Measurements from ENCODE around the gene COX6A1.
"Not testable (repeated sequence)": the region's sequence is repeated elsewhere in the genome, so short reads cannot be mapped to it uniquely, and the experiment has no call there.

The COX6A1 gene

GRCh38 chr12:120428597-120429229 lies 9.2 kb upstream of the COX6A1 start:
- no peak for DNase-seq

GRCh38 chr12:120429368-120429767 lies 8.5 kb upstream of the COX6A1 start:
- no peak for DNase-seq

DNA sequence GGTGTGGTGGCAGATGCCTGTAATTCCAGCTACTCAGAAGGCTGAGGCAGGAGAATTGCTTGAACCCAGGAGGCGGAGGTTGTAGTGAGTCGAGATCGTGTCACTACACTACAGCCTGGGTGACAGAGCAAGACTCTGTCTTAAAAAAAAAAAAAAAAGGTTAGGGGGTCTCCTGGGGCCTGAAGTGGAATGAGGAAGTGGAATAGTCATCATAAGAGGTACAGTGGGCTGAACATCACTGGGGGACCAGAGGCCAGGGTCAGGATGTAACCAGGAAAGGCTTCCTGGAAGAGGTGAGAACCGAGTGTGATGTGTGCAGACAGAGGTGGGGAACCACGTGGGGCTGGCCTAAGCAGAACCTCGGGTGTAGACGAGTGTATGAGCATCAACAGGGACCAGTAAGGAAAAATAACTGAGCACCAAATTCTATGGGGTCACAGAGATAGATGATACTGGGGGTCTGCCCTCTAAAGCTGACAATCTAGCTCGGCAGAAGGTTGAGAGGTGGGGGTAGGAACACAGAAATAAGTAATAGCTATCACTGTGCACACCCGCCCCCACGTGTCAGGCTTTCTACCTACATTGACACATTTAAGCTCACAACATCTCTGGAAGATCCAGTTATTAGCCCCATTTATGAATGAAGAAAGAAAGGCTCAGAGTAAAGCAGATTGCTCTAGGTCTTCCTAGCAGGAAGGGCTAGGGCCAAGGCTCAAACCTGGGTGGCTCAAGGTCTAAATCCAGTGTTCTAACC lies 5.0 kb upstream of the COX6A1 start:
- DNase-seq: no peak

DNA sequence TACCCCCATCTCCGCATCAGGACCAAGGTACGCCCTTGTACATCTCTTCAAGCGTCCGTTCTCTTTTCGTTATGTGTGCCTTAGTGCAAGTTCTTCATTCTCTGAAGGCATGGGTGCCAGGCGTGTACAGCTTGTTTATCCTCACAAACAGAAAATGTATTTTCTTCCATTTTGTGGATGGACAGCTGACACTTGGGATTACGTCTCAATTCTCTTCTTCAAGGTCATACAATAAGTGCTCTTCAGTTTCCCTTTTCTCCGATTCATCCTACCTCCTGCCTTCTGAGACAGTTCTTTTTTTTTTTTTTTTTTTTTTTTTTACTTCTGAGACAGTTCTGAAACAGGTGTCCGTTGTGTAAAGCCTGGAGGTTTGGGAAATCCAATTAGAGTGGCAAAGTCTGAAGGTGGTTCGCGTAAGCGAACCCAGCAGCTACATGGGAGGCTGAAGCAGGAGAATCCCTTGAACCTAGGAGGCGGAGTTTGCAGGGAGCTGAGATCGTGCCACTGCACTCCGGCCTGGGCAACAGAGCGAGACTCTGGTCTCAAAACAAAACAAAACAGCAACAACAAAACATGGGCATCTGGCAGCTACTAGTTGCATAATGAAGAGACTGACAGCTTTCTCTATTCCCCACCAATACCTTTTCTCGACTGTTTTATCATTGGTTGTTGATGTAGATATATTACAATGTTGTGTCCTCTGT lies 734 bp downstream of the COX6A1 start:
- no peak for DNase-seq

- no peak for DNase-seq
Measured at GRCh38 chr12:120439646-120440247, 1.8 kb downstream of the COX6A1 start.

DNA sequence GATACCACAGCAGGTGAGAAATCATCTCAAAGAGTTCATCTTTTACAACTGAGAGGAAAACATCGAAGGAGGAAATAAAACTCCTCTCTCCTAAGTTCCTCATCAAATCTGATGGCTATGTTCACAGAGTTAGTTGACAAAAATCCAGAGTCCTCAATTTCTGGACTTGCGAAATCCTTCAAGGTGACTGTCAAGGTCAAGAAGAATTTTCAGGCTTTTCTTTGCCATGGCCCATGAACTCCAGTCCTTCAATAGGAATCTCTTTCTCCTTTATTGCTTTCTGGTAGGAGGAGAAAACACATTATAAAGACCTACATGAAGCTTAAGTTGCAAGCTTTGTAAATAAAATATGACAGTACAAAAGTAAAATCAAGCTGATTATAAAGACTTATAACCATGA lies 6.8 kb downstream of the COX6A1 start:
- DNase-seq: no peak

DNA sequence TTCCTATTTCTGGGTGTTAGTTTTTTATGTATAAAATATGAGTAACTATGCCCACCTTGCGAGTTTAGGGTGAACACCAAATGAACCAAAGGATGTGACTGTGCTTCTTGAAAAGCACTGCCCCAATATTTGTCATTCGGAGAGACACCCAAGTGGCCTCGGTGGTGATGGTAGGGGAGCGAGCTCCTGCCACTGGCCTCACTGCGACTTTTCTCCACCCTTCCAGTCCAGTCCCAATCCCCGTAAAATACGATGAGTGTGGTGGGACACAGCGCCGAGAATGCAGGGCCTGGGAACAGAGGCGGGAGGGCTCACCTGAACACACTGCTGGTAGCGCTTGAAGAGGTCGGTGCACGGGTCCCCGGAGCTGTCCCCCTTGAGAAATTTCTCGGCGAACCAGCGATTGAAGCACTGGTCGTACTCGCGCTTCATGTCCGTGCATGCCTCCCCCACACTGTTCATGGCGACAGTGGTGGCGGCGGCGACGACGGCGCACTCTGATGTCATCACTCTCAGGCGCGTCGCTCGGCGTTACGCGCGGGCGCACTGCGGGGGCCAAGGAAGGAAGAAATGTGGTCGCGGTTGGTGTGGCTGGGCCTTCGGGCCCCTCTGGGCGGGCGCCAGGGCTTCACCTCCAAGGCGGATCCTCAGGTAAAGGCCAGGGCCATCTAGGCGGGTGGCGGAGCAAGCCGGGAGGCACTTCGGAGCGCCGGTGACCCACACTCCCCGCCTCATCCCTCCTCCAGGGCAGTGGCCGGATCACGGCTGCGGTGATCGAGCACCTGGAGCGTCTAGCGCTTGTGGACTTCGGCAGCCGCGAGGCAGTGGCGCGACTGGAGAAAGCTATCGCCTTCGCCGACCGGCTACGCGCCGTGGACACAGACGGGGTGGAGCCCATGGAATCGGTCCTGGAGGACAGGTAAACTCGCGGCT lies 8.3 kb downstream of the COX6A1 start, which contains the start of the genes GATC and TRIAP1:
GATC (plus strand) TSS at position 534 of the 933 bp plus-strand sequence; CDS start at position 571, 37 bp downstream.
TRIAP1 (minus strand) TSS at position 474 of the 933 bp plus-strand sequence; CDS start at position 462, 12 bp downstream.
- DNase-seq: no peak

DNA sequence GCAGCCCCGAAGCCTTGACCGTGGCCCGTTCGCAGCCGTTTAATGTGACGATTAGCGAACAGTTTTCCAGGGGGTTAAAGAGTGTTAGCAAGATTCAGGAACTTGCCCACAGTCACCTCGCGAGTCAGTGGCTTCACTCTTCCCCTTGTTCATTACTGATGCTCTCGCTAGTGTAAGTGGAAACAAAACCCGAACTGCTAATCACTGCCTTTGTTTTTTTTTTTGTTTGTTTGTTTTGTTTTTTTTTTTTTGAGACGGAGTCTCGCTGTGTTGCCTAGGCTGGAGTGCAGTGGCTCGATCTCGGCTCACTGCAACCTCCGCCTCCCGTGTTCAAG lies 8.9 kb downstream of the COX6A1 start:
- DNase-seq: not testable (repeated sequence)

GRCh38 chr12:120447992-120448391 lies 10.1 kb downstream of the COX6A1 start:
- DNase-seq: no peak

GRCh38 chr12:120452524-120452923 lies 14.6 kb downstream of the COX6A1 start:
- DNase-seq: not testable (repeated sequence)

GRCh38 chr12:120453060-120453750 lies 15.3 kb downstream of the COX6A1 start:
- no peak for DNase-seq

- DNase-seq: no peak
Measured at GRCh38 chr12:120453977-120454376, 16.1 kb downstream of the COX6A1 start.

DNA sequence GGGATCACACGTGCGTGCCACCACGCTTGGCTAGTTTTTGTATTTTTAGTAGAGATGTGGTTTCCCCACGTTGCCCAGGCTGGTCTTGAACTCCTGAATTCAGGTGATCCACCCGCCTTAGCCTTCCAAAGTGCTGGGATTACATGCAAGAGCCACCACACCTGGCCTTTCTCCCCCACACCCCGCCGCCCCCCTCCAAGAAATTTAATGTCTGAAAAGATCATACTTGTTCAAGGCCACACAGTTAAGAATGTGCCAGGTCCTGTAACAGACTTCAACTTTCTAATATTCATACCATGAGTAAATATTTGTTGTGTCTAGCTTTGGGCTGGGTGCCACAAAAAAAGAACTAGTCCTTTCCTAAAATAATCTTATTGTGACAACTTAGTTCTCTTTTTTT lies 17.4 kb downstream of the COX6A1 start:
- DNase-seq: no peak

- DNase-seq: no peak
Measured at GRCh38 chr12:120457133-120457532, 19.2 kb downstream of the COX6A1 start.

- no peak for DNase-seq
Measured at GRCh38 chr12:120460157-120460556, 22.2 kb downstream of the COX6A1 start.

DNA sequence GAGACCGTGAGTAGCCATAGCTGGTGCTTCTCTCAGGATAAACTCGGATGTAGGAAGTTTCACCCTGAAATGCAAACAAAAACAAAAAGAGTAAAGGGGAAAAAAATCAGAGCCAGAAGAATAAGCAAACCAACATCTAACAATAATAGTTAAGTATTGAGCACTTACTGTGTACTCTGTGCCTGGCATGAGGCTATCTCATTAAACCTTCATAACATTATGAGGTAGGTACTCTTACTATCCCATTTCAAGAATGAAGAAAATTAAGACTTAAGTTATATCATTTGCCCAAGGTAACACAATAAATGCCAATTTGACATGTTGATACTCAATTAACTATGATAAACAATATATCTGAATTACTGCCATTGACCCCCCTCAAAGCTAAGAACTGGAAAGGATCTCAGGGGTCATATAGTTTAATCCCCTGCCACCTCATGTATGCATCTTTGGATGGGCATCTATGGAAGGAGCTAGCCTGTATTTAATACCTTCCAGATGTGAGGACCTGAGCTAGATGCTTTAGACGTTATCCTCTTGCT lies 24.3 kb downstream of the COX6A1 start:
- no peak for DNase-seq

DNA sequence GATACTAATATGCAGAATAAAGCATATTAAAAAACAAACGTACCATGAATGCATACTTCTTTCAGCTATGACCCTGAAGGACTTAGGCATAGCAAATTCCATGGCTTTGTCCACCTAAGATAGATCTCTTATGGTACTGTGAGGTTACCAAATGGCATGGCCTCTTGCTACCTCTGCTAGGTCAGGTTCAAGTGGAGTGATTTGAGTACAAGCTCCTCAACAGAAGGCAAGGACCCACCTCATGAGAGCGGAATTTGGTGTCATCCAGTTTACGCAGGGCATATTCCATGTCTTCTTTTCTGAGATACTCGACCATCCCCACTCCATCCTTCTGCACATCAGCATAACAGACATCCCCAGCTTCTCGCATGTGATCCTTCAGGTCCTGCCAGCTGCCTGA lies 25.8 kb downstream of the COX6A1 start:
- no peak for DNase-seq

DNA sequence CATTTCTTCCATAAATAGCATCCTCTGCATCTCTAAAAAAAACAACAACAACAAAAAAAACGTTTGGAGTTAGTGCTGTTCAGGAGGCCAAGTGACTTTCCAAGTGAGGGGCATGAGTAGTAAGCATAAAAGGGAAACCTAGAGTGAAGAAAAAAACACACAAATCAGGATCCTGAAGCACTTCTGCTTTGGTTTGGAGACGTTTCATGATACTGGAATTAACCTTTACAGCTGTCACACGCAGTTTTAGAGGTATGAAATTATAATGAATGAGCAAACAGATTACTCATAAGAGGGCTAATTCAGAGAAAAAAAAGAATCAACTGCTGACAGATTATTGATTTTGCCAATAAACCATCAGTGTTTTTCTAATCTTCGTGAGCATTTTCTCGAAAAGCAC lies 27.8 kb downstream of the COX6A1 start:
- DNase-seq: no peak

DNA sequence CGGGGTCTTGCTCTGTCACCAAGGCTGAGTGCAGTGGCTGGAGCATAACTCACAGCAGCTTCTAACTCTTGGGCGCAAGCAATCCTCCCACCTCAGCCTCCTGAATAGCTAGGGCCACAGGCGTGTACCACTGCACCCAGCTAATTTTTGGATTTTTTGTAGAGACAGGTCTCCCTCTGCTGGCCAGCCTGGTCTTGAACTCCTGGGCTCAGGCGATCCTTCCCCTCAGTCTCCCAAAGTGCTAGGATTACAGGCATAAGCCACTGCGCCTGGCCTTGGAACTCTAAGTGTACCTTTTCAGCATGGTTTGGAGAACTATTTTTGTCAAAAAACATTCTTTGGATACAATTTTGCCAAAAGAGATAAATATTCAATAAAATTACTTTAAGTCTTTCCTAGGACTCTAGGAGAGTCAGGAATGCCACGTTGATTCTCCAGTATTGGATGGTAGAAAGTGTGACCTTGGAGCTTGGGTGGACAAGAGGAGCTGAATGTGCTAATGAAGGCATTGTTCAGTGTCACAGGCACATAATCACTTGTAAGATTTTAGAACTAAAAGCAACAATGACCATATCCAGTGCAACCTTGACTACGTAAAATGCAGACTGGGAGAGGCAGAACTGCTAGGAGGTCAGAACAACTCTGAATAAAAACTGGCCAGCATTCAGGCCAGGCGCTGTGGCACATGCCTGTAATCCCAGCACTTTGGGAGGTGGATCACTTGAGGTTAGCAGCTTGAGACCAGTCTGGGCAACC lies 28.8 kb downstream of the COX6A1 start:
- DNase-seq: no peak

DNA sequence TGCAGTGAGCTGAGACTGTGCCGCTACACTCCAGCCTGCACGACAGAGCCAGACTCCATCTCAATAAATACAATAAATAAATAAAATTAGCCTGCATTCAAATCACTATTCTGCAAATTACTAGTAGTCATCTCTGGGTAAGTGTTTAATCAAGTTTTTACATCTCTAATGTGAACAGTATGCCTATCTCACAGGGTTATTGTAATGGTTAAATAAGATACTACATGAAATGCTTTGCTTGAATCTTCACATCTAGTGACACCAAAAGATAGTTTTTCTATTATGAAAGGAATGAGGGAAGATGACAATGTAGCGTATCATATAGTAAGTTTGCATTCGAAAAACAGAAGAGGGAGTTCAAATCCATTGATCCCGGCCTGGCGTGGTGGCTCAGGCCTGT lies 29.5 kb downstream of the COX6A1 start:
- DNase-seq: no peak
